Measurements from ENCODE around the gene NEMP1. TPM values are rescaled to one million over a fixed set of nuclear protein-coding genes. Genes with fewer than 3 reads are reported as not detected.

NEMP1 gene
- total RNA-seq, 1 donor from 2014 or later = 14.1 TPM

- no peaks in the 10 kb centered on the region for H3K9me3 ChIP-seq
- no peak for ATAC-seq
- no peaks in the 10 kb centered on the region for H3K27me3 ChIP-seq
- no peak overlapping the region for H3K4me3 ChIP-seq
- peak overlapping the region; percentile 36 for H3K27ac ChIP-seq
- H3K36me3 ChIP-seq = peaks cover 75% of the 10 kb centered on the region
- intact Hi-C loops (cut with DNase I) = no loop called here
- H3K4me1 ChIP-seq = peaks cover 45% of the 10 kb centered on the region
- TF ChIP-seq CTCF (IDR thresholded peaks at IDR 0.05) = no peak
- DNase-seq = no peak
Observed at GRCh38 chr12:57094208-57095160, 15.9 kb upstream of the NEMP1 start.

- Histone ChIP-seq H3K4me1 (peaks cover 42% of the 10 kb centered on the region), H3K27ac (peak overlapping the region; percentile 36), H3K9me3 (no peaks in the 10 kb centered on the region), H3K4me3 (no peak overlapping the region), H3K27me3 (no peaks in the 10 kb centered on the region), H3K36me3 (peaks cover 67% of the 10 kb centered on the region)
- TF ChIP-seq CTCF (IDR thresholded peaks at IDR 0.05) = peak; percentile 55
- intact Hi-C loops (cut with DNase I) = no loop called here
- DNase-seq (peak; percentile 81), ATAC-seq (peak; percentile 41)
Observed at GRCh38 chr12:57093415-57094207, 15.0 kb upstream of the NEMP1 start.

- Histone ChIP-seq H3K27ac (peak overlapping the region; percentile 15), H3K9me3 (no peaks in the 10 kb centered on the region), H3K27me3 (no peaks in the 10 kb centered on the region), H3K4me1 (peaks cover 45% of the 10 kb centered on the region), H3K4me3 (no peak overlapping the region), H3K36me3 (peaks cover 60% of the 10 kb centered on the region)
- no peak for TF ChIP-seq CTCF (IDR thresholded peaks at IDR 0.05)
- intact Hi-C loops (cut with DNase I) = no loop called here
- peak; percentile 58 for DNase-seq
- no peak for ATAC-seq
Observed at GRCh38 chr12:57092876-57093414, 14.4 kb upstream of the NEMP1 start.

- Histone ChIP-seq H3K27ac (peak overlapping the region; percentile 9), H3K4me1 (peaks cover 45% of the 10 kb centered on the region), H3K27me3 (no peaks in the 10 kb centered on the region), H3K36me3 (peaks cover 56% of the 10 kb centered on the region), H3K9me3 (no peaks in the 10 kb centered on the region), H3K4me3 (no peak overlapping the region)
- DNase-seq (no peak), ATAC-seq (no peak)
- no peak for TF ChIP-seq CTCF (IDR thresholded peaks at IDR 0.05)
- intact Hi-C loops (cut with DNase I) = no loop called here
Observed at GRCh38 chr12:57092529-57092862, 13.9 kb upstream of the NEMP1 start.

GRCh38 chr12:57091638-57092528, 13.3 kb upstream of the NEMP1 start:
- ATAC-seq (no peak), DNase-seq (no peak)
- no peaks in the 10 kb centered on the region for H3K9me3 ChIP-seq
- peaks cover 45% of the 10 kb centered on the region for H3K4me1 ChIP-seq
- H3K27ac ChIP-seq = peak overlapping the region; percentile 87
- peaks cover 49% of the 10 kb centered on the region for H3K36me3 ChIP-seq
- no peak for TF ChIP-seq CTCF (IDR thresholded peaks at IDR 0.05)
- intact Hi-C loops (cut with DNase I) = no loop called here
- H3K4me3 ChIP-seq = peak overlapping the region; percentile 88
- H3K27me3 ChIP-seq = no peaks in the 10 kb centered on the region

Data from upper lobe of right lung (tissue), 1 donor.